ENCODE data around the gene CACNB1.

Gene CACNB1

DNA sequence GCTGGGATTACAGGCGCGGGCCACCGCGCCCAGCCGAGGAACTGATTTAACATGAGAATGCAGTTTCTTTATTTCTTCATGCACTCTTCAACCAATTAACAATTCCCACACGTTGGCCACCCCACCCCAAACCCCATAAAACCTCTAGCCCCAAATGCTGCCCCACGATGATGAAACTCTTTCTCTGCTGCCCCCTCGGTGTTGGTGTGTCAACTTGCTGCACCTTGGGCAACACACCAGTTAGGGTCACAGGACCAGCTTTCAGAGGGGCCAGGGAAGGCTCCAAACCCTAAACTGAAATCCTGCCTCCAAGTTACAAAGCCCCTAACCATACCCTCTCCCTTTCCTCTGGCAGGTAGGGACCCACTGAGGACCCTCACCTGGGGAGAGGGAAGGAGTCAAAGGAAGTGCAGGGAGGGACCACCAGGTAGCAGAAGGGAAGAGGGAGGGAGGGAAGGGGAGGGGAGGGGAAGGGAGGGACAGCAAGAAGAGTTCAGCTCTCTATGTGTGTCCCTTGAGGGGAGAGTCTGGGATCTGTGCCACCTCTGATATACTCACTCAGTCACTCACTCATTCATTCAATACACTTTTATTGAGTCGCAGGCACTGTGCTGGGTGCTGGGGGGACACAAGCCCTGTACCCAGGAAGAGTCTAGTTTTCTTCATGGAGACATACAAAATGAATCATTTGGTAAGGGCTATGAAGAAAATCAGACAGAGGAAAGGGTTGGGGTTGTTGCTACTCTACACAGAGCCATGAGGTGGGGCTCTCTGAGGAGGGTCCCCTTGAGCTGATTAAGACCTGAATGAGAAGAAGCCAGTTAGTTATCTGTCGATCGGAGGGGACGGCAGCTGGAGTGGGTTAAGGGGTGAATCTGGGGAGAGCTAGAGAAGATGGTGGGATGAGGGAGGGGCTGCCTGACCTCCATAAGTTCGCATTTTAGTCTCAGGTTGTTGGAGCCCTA, 50.0 kb downstream of the CACNB1 start:
- TF ChIP-seq, protein P1, sequence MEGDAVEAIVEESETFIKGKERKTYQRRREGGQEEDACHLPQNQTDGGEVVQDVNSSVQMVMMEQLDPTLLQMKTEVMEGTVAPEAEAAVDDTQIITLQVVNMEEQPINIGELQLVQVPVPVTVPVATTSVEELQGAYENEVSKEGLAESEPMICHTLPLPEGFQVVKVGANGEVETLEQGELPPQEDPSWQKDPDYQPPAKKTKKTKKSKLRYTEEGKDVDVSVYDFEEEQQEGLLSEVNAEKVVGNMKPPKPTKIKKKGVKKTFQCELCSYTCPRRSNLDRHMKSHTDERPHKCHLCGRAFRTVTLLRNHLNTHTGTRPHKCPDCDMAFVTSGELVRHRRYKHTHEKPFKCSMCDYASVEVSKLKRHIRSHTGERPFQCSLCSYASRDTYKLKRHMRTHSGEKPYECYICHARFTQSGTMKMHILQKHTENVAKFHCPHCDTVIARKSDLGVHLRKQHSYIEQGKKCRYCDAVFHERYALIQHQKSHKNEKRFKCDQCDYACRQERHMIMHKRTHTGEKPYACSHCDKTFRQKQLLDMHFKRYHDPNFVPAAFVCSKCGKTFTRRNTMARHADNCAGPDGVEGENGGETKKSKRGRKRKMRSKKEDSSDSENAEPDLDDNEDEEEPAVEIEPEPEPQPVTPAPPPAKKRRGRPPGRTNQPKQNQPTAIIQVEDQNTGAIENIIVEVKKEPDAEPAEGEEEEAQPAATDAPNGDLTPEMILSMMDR (conservative IDR thresholded peaks at IDR 0.05; ENCODE audit: control insufficient read depth, insufficient read depth, low read depth, low read length), result no peak
- no peak overlapping the region for H3K4me3 ChIP-seq (ENCODE audit: control insufficient read depth, low read depth, low read length)
- DNase-seq (ENCODE audit: low read depth), result no peak

DNA sequence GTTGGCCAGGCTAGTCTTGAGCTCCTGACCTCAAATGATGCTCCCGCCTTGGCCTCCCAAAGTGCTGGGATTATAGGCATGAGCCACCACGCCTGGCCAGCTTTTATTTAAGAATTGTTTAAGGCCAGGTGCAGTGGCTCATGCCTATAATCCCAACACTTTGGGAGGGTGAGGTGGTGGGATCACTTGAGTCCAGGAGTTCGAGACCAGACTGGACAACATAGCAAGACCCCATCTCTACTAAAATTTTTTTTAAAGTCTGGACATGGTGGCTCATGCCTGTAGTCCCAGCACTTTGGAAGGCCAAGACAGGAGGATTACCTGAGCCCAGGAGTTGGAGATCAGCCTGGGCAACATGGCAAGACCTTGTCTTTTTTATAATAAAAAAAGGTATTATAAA, 51.2 kb downstream of the CACNB1 start:
- no peak for DNase-seq (ENCODE audit: low read depth)
- TF ChIP-seq, protein P1 (conservative IDR thresholded peaks at IDR 0.05; ENCODE audit: control insufficient read depth, insufficient read depth, low read depth, low read length), result no peak
- H3K4me3 ChIP-seq (ENCODE audit: control insufficient read depth, low read depth, low read length), result no peak overlapping the region

DNA sequence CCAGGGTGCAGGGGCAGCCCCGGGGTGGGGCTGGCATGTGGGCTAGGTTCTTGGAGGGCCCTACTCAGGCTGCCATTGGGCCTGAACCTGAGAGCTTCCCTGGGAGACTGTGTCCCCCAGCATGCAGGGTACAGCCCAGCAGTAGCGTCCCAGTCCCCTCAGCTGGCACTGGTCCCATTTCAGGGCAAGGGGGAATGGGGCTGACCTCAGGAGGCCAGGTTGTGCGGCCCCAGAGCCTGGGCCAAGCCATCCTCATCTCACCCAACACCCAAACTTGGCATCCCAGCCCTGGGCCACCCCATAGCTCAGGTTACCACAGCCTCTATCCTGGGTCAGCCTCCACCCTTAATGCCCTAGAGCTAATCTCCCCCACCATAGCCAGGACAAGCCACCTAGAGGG, 52.3 kb downstream of the CACNB1 start:
- TF ChIP-seq, protein P1 (conservative IDR thresholded peaks at IDR 0.05; ENCODE audit: control insufficient read depth, insufficient read depth, low read depth, low read length), result no peak
- no peak for DNase-seq (ENCODE audit: low read depth)
- H3K4me3 ChIP-seq (ENCODE audit: control insufficient read depth, low read depth, low read length), result no peak overlapping the region

DNA sequence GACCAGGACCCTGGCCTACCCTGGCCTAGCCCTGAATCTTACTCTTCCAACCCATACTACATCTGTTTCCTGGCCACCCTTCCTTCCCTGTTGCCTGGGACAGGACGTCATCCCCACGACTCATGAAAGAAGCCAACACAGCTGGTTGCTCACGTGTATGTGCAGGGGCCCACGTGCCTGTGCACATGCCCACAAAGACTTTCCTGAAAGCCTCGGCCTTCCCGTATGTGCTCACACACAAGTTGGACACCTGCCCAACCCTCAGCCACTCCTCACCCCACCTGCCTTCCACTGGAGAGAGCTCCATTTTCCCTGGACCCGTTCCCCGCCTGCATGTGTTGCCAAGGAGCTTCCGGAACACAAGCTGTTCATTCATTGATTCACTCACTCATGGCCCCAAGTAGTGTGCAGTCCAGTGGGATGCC, 53.0 kb downstream of the CACNB1 start:
- DNase-seq (ENCODE audit: low read depth), result peak; percentile 92
- TF ChIP-seq, protein P1 (conservative IDR thresholded peaks at IDR 0.05; ENCODE audit: control insufficient read depth, insufficient read depth, low read depth, low read length), result no peak
- H3K4me3 ChIP-seq (ENCODE audit: control insufficient read depth, low read depth, low read length), result no peak overlapping the region

DNA sequence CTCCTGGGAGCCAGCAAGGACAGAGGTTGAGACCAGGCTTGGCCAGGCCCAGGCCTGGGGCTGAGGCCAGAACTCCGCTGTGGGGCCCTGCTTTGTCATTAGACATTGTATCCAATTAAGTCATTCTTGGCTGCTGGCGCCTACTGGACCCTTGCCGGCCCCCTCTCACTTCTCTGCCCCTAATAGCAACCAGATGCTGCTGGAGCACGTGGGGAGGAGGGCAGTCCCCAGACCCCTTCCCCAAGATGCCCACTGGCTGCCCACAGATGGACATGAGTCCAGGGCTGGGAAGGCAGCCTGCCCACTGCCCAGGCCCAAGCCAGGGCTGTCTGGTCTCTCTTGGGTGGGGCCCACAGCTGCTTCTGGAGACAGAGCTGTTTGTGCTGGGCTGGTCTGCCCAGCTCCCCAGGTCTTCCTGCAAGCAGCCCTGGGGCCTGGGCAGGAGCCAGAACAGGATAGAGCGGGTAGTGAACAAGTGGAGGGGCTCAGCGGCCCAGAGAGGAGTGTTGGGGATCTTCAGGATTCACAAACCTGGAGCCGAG, 53.8 kb downstream of the CACNB1 start:
- TF ChIP-seq, protein P1 (conservative IDR thresholded peaks at IDR 0.05; ENCODE audit: control insufficient read depth, insufficient read depth, low read depth, low read length), result no peak
- no peak overlapping the region for H3K4me3 ChIP-seq (ENCODE audit: control insufficient read depth, low read depth, low read length)
- DNase-seq (ENCODE audit: low read depth), result peak; percentile 24

DNA sequence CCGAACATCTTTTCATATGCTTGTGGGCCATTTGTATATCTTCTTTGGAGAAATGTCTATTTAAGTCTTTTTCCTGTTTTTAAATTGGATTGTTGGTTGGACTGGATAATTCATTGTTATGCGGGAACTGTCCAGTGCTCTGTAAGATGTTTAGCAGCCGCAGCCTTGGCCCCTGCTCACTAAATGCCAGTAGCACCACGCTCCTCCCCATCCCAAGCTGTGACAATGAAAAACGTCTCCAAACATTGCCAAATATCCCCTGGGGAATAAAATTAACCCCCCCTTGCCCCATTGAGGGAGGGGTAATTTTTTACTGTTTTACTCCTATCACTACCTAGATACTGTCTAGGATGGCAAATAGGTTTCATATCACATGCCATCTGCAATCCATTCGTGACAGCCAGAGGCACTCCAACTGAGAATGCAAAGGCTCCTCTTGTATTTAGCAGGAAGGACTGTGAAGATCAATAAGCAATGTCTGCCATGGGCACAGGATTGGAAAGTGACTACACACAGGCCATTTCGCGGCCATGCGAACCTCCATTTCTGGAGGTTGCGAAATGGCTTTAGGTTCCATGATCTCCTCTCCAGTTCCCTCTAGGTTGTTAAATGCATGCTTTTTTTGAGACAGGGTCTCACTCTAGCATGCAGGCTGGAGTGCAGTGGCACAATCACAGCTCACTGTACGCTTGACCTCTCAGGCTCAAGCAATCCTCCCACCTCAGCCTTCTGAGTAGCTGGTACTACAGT, 55.4 kb downstream of the CACNB1 start:
- no peak overlapping the region for H3K4me3 ChIP-seq (ENCODE audit: control insufficient read depth, low read depth, low read length)
- TF ChIP-seq, protein P1 (conservative IDR thresholded peaks at IDR 0.05; ENCODE audit: control insufficient read depth, insufficient read depth, low read depth, low read length), result no peak
- DNase-seq (ENCODE audit: low read depth), result no peak

All from fibroblast of mammary gland (primary cell).